HL-60 (cell line): ENCODE data around the gene TOMM40L.
"Not testable (repeated sequence)": the region's sequence is repeated elsewhere in the genome, so short reads cannot be mapped to it uniquely, and the experiment has no call there.

Source experiments
- DNase-seq, 2 experiments: peaks; one replicate each; pipeline ENCODE4 v3.0.0-alpha.2; 2010 to 2020; ENCODE audit warnings: low read depth in 1 of 2, low spot score in 1 of 2
- H3K27ac ChIP-seq: fragments of 250-450 bp; sonication (Bioruptor Pico); replicated peaks from 2 replicates; pipeline ENCODE4 v1.5.1; 2020; ENCODE audit warnings: mild to moderate bottlenecking, moderate library complexity
- H3K27me3 ChIP-seq: fragments of 250-450 bp; sonication (Bioruptor Pico); 2 replicates; pipeline ENCODE4 v1.5.1; 2021; ENCODE audit warnings: mild to moderate bottlenecking, moderate library complexity; ENCODE audit not compliant: insufficient read depth, poor library complexity, severe bottlenecking
- H3K4me3 ChIP-seq: replicated peaks from 2 replicates; pipeline ENCODE4 v1.5.1; 2011; ENCODE audit warnings: mild to moderate bottlenecking, control low read depth, low read length; ENCODE audit not compliant: insufficient read depth
- CTCF ChIP-seq: IDR thresholded peaks from one replicate; pipeline ENCODE4 v1.5.1; 2011; ENCODE audit warnings: low read length, control low read depth, inconsistent platforms; ENCODE audit not compliant: insufficient read depth
- GABPA ChIP-seq: IDR thresholded peaks from 2 replicates; pipeline ENCODE4 v1.6.1; 2012; ENCODE audit warnings: low read depth
- POLR2AphosphoS5 ChIP-seq: IDR thresholded peaks from 2 replicates; pipeline ENCODE4 v1.6.1; 2012; ENCODE audit warnings: low read depth
- REST ChIP-seq: IDR thresholded peaks from 2 replicates; pipeline ENCODE4 v1.6.1; 2012; ENCODE audit warnings: low read depth; ENCODE audit not compliant: insufficient replicate concordance
- SPI1 ChIP-seq: IDR thresholded peaks from 2 replicates; pipeline ENCODE4 v1.6.1; 2012; ENCODE audit warnings: low read depth, mild to moderate bottlenecking, borderline replicate concordance

Gene TOMM40L

GRCh38 chr1:161250829-161251228, 25.0 kb downstream of the TOMM40L start:
- Histone ChIP-seq H3K27me3 (no peaks in the 10 kb centered on the region), H3K27ac (no peak overlapping the region), H3K4me3 (no peak overlapping the region)
- no peak for DNase-seq
- TF ChIP-seq POLR2AphosphoS5 (no peak), REST (no peak), SPI1 (no peak), CTCF (no peak), GABPA (no peak)

GRCh38 chr1:161251579-161251978, 25.7 kb downstream of the TOMM40L start:
- Histone ChIP-seq H3K4me3 (no peak overlapping the region), H3K27me3 (no peaks in the 10 kb centered on the region), H3K27ac (no peak overlapping the region)
- DNase-seq: no peak
- TF ChIP-seq GABPA (no peak), REST (no peak), SPI1 (no peak), POLR2AphosphoS5 (no peak), CTCF (no peak)

- DNase-seq: peak; percentile 33 to 40
- peaks cover 24% of the 10 kb centered on the region for H3K27me3 ChIP-seq
- not testable (repeated sequence) for H3K27ac ChIP-seq, H3K4me3 ChIP-seq
These were observed 29.4 kb downstream of the TOMM40L start for GRCh38 chr1:161255302-161255701.

- H3K27me3 ChIP-seq: peaks cover 30% of the 10 kb centered on the region
- H3K4me3 ChIP-seq, H3K27ac ChIP-seq: not testable (repeated sequence)
- peak in 1 of 2 experiments; percentile 18 for DNase-seq
These were observed 30.2 kb downstream of the TOMM40L start for GRCh38 chr1:161255955-161256520.

- not testable (repeated sequence) for H3K4me3 ChIP-seq, H3K27ac ChIP-seq, DNase-seq
- peaks cover 36% of the 10 kb centered on the region for H3K27me3 ChIP-seq
These were observed 31.2 kb downstream of the TOMM40L start for GRCh38 chr1:161257109-161257508.
